MM.1S (cell line): ENCODE data around the gene RHBDD1.

ENCODE experiments used
- DNase-seq: peaks from one replicate; pipeline ENCODE4 v3.0.0-alpha.2; 2015
- H2AFZ ChIP-seq: fragments of 300-600 bp; sonication (generic); 2 replicates; pipeline ENCODE4 v1.6.0; 2016; ENCODE audit warnings: antibody characterized with exemption, low read length
- H3F3A ChIP-seq: fragments of 300-600 bp; sonication (generic); 2 replicates; pipeline ENCODE4 v1.6.1; 2016; ENCODE audit warnings: mild to moderate bottlenecking, antibody characterized with exemption, low read length, moderate library complexity, mixed read lengths; ENCODE audit not compliant: insufficient read depth
- H3K27ac ChIP-seq: fragments of 300-600 bp; sonication (generic); 2 replicates; pipeline ENCODE4 v1.5.1; 2016; ENCODE audit warnings: mild to moderate bottlenecking, low read length
- H3K27me3 ChIP-seq: fragments of 300-600 bp; sonication (generic); replicated peaks from 2 replicates; pipeline ENCODE4 v1.6.0; 2016; ENCODE audit warnings: low read length; ENCODE audit not compliant: insufficient read depth
- H3K36me3 ChIP-seq: fragments of 300-600 bp; sonication (generic); replicated peaks from 2 replicates; pipeline ENCODE4 v1.6.1; 2016; ENCODE audit warnings: mild to moderate bottlenecking, low read length, mixed read lengths; ENCODE audit not compliant: insufficient read depth
- H3K4me1 ChIP-seq: fragments of 300-600 bp; sonication (generic); 2 replicates; pipeline ENCODE4 v1.6.1; 2016; ENCODE audit warnings: low read length, mixed read lengths
- H3K4me2 ChIP-seq: fragments of 300-600 bp; sonication (generic); 2 replicates; pipeline ENCODE4 v1.6.0; 2016; ENCODE audit warnings: low read depth, low read length
- H3K4me3 ChIP-seq: fragments of 300-600 bp; sonication (generic); 2 replicates; pipeline ENCODE4 v1.5.1; 2016; ENCODE audit warnings: low read length, mixed read lengths
- H3K79me2 ChIP-seq: fragments of 300-600 bp; sonication (generic); 2 replicates; pipeline ENCODE4 v1.6.1; 2016; ENCODE audit warnings: mixed run types, low read length, mixed read lengths
- H3K9ac ChIP-seq: fragments of 300-600 bp; sonication (generic); 2 replicates; pipeline ENCODE4 v1.6.1; 2016; ENCODE audit warnings: low read length, mixed read lengths
- H3K9me2 ChIP-seq: fragments of 300-600 bp; sonication (generic); replicated peaks from 2 replicates; pipeline ENCODE4 v1.6.1; 2016; ENCODE audit warnings: mild to moderate bottlenecking, low read length, mixed read lengths; ENCODE audit not compliant: insufficient read depth
- H3K9me3 ChIP-seq: fragments of 300-600 bp; sonication (generic); replicated peaks from 2 replicates; pipeline ENCODE4 v1.6.1; 2016; ENCODE audit warnings: mild to moderate bottlenecking, low read length, mixed read lengths; ENCODE audit not compliant: insufficient read depth
- H4K20me1 ChIP-seq: fragments of 300-600 bp; sonication (generic); 2 replicates; pipeline ENCODE4 v1.6.1; 2016; ENCODE audit warnings: mild to moderate bottlenecking, low read length, moderate library complexity, mixed read lengths; ENCODE audit not compliant: insufficient read depth
- EZH2 ChIP-seq: fragments of 300-600 bp; sonication (generic); optimal IDR thresholded peaks from 2 replicates; pipeline ENCODE3; 2017; ENCODE audit warnings: low read depth, mild to moderate bottlenecking, antibody characterized with exemption, low read length, mixed read lengths
- EZH2phosphoT487 ChIP-seq: fragments of 300-600 bp; sonication (generic); IDR thresholded peaks from 2 replicates; pipeline ENCODE4 v1.6.1; 2018; ENCODE audit warnings: antibody characterized with exemption, low read length
- TF ChIP-seq, protein P1 (sequence below): fragments of 300-600 bp; sonication (generic); IDR thresholded peaks from 2 replicates; pipeline ENCODE4 v1.5.1; 2016; ENCODE audit warnings: antibody characterized with exemption, low read length, mixed read lengths

RHBDD1 gene

DNA sequence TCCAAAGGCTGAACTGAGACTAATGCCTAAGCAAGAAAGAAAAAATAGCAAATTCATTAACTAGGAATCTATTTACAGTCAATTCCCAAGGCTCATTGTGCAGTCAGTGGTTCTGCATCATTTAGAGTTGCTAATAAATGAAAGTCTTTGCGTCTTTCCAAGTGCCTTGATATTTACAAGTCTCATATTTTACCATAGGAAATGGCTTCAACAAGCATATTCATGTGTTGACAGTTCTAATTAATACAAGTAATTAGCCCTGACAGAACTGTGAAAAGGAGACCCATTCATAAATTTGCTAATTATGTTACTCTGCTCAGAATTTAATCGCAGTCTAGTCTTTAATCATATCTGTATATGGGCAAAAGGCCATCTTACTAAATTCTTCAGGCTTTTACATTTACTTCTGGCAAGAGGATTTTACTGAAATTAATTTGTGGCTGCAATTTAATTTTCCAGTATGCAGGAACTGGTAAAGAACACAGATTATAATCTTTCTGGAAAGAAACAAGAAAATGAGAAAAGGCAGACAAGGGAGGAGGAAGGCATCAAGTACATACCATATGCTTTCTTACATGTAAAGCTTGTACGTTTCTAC is 126.4 kb downstream of the RHBDD1 start:
- H4K20me1 ChIP-seq, result no peaks in the 10 kb centered on the region
- H3K27ac ChIP-seq, result no peak overlapping the region
- TF ChIP-seq, protein P1, sequence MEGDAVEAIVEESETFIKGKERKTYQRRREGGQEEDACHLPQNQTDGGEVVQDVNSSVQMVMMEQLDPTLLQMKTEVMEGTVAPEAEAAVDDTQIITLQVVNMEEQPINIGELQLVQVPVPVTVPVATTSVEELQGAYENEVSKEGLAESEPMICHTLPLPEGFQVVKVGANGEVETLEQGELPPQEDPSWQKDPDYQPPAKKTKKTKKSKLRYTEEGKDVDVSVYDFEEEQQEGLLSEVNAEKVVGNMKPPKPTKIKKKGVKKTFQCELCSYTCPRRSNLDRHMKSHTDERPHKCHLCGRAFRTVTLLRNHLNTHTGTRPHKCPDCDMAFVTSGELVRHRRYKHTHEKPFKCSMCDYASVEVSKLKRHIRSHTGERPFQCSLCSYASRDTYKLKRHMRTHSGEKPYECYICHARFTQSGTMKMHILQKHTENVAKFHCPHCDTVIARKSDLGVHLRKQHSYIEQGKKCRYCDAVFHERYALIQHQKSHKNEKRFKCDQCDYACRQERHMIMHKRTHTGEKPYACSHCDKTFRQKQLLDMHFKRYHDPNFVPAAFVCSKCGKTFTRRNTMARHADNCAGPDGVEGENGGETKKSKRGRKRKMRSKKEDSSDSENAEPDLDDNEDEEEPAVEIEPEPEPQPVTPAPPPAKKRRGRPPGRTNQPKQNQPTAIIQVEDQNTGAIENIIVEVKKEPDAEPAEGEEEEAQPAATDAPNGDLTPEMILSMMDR, result no peak
- TF ChIP-seq EZH2phosphoT487 (no peak), EZH2 (no peak)
- no peak overlapping the region for H3K9ac ChIP-seq
- no peaks in the 10 kb centered on the region for H3K9me2 ChIP-seq
- H3K4me2 ChIP-seq, result no peak overlapping the region
- H2AFZ ChIP-seq, result no peak overlapping the region
- H3K27me3 ChIP-seq, result no peaks in the 10 kb centered on the region
- H3K36me3 ChIP-seq, result no peaks in the 10 kb centered on the region
- no peaks in the 10 kb centered on the region for H3K9me3 ChIP-seq
- no peaks in the 10 kb centered on the region for H3K4me1 ChIP-seq
- DNase-seq, result no peak
- no peaks in the 10 kb centered on the region for H3F3A ChIP-seq
- no peak overlapping the region for H3K4me3 ChIP-seq
- H3K79me2 ChIP-seq, result 0 out of 2 replicates have a peak, but pooled peaks cover 3% of the 10 kb centered on the region

DNA sequence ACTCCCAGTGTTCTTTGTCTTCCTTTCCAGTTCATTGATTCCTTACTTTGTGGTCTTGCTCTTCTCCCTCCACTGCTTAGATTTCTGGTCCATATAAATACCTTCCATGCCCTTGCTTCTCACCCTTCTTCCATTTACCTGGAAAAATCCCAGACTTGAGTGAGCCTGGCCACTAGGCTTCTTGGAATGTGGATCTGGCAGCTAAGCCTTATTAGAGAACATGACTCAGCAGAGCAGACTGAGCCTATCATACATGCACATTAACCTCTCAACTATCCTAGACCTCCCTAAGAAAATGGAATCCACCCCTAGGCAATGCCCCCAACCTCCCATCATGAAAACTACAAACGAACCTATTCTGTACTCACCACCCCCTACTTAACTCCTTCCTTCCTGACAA is 127.7 kb downstream of the RHBDD1 start:
- Histone ChIP-seq H2AFZ (no peak overlapping the region), H3K4me1 (no peaks in the 10 kb centered on the region), H3K9me2 (no peaks in the 10 kb centered on the region), H3K27ac (no peak overlapping the region), H3F3A (no peaks in the 10 kb centered on the region), H3K4me3 (no peak overlapping the region), H3K27me3 (no peaks in the 10 kb centered on the region), H3K9ac (no peak overlapping the region), H3K36me3 (no peaks in the 10 kb centered on the region), H3K79me2 (0 out of 2 replicates have a peak, but pooled peaks cover 3% of the 10 kb centered on the region), H3K9me3 (no peaks in the 10 kb centered on the region), H4K20me1 (no peaks in the 10 kb centered on the region), H3K4me2 (no peak overlapping the region)
- DNase-seq, result no peak
- TF ChIP-seq EZH2phosphoT487, result no peak

DNA sequence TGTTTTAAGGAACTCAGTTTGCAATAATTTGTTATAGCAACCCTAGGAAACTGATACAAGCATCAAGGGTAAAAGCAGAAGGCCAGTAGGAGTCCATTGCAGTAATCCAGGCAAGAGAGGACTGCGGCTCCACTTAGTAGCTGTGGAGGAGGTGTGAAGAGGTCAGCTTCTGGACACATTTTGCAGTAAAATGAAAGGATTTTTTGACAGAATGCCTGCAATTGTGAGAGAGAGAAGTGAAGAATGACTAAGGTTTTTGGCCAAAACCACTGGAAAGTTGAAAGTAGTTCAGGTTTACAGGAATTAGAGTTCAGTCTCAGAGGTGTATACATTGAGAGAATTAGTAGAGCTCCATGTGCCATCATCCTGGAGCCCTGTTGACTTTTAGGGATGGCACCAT is 129.5 kb downstream of the RHBDD1 start:
- Histone ChIP-seq H2AFZ (no peak overlapping the region), H3K4me2 (no peak overlapping the region), H3K27ac (no peak overlapping the region), H3K9ac (no peak overlapping the region), H3K27me3 (no peaks in the 10 kb centered on the region), H3K79me2 (no peaks in the 10 kb centered on the region), H4K20me1 (no peaks in the 10 kb centered on the region), H3F3A (peaks cover 11% of the 10 kb centered on the region), H3K36me3 (no peaks in the 10 kb centered on the region), H3K9me3 (no peaks in the 10 kb centered on the region), H3K9me2 (no peaks in the 10 kb centered on the region), H3K4me3 (no peak overlapping the region), H3K4me1 (peaks cover 8% of the 10 kb centered on the region)
- DNase-seq, result no peak
- TF ChIP-seq, protein P1, result no peak
- no peak for TF ChIP-seq EZH2phosphoT487
- no peak for TF ChIP-seq EZH2

DNA sequence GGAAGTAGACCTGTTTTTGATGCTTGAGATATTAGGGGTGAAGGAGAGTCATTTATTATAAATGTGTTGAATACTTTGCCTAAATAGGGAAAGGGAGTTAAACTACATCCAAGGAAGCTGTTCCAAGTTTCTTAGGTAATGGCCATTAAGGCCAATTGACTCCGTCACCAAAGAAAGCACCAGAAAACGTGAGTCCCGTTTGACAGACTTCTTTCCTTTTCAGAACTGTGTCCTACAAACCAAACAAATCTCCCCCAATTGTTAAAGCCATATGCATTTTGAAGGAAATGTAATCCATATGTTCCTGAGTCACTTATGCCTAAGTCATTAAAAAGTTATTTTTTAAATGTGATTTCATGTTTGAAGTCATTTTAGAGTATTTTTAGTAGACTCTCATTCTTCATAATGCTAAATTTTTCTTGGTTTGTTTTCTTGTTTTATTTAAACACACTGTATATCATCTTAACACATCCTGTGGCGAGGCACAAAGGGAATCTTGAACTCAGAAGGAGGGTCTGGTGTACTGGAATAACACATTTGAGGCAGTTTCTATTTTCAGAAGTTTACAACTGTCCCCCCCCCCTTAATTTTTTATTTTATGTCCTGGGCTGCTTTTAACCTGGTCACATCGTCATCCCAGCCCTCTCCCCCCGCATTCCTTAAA is 133.7 kb downstream of the RHBDD1 start:
- H3K9me3 ChIP-seq, result no peaks in the 10 kb centered on the region
- no peak for DNase-seq
- H3K36me3 ChIP-seq, result no peaks in the 10 kb centered on the region
- no peaks in the 10 kb centered on the region for H4K20me1 ChIP-seq
- peak overlapping the region; percentile 60 for H3K4me3 ChIP-seq
- H3K4me1 ChIP-seq, result peaks cover 18% of the 10 kb centered on the region
- peak overlapping the region; percentile 53; the same call in 1 of the 2 replicates for H3K9ac ChIP-seq
- H2AFZ ChIP-seq, result peak overlapping the region; percentile 20; the same call in 1 of the 2 replicates
- H3K27me3 ChIP-seq, result no peaks in the 10 kb centered on the region
- no peaks in the 10 kb centered on the region for H3K9me2 ChIP-seq
- TF ChIP-seq EZH2 (no peak), EZH2phosphoT487 (no peak)
- TF ChIP-seq, protein P1, result no peak
- H3K79me2 ChIP-seq, result peaks cover 17% of the 10 kb centered on the region; the same call in 1 of the 2 replicates
- H3F3A ChIP-seq, result peaks cover 24% of the 10 kb centered on the region
- peak overlapping the region; percentile 67 for H3K4me2 ChIP-seq
- H3K27ac ChIP-seq, result peak overlapping the region; percentile 83
